Astrocyte of the spinal cord (primary cell): Measurements from ENCODE around the gene PHAF1.
A peak's percentile ranks its signal among the peaks of the same experiment; 100 is the strongest.

Experiments
- DNase-seq: peaks from one replicate; pipeline ENCODE4 v3.0.0; 2011; ENCODE audit warnings: low read depth, low spot score
- H3K4me3 ChIP-seq: 2 replicates; pipeline ENCODE4 v1.5.1; 2011; ENCODE audit warnings: low read depth, mild to moderate bottlenecking, low read length, moderate library complexity
- in situ Hi-C: cut with HindIII; loops from 2 replicates; pipeline ENCODE4 v1.10.0; 2017; ENCODE audit warnings: low sequenced_read_pairs
- TF ChIP-seq, protein P1 (sequence below): IDR thresholded peaks from 2 replicates; pipeline ENCODE4 v1.5.1; 2012; ENCODE audit warnings: low read depth, mild to moderate bottlenecking, low read length, inconsistent platforms

The PHAF1 gene

DNA sequence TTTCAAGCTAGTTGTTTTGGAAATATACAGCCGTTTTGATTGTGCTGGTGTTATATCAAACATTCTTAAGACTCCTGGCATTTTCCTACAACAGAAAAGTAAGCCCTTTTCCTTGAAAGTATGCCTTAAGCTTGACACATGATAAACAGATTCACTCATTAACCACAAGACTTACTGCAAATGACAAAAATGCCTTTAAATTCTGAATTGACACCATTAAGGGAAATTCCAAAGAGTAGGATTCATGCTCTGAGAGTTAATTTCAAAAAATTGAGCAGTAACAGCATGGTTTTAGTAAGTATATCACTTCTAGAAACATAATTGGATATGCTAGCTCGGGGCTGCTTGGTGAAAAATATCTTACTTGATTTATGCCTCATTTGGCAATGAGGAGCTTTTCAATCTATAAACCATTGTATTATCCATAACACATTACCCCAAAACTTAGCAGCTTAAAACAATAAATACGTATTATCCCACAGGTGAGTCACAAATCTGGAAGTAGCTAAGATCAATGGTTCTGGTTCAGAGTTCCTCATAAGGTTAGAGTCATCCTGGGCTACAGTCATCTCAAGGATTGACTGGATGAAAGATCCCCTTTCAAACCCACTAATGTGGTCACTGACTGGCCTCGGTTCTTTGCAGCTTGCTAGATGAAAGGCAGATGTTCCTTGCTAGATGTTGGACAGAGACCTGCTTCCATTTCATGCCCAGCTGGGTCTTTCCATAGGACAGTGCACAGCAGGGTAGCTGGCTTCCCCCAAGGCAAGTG is 8.2 kb upstream of the PHAF1 start:
- TF ChIP-seq, protein P1, sequence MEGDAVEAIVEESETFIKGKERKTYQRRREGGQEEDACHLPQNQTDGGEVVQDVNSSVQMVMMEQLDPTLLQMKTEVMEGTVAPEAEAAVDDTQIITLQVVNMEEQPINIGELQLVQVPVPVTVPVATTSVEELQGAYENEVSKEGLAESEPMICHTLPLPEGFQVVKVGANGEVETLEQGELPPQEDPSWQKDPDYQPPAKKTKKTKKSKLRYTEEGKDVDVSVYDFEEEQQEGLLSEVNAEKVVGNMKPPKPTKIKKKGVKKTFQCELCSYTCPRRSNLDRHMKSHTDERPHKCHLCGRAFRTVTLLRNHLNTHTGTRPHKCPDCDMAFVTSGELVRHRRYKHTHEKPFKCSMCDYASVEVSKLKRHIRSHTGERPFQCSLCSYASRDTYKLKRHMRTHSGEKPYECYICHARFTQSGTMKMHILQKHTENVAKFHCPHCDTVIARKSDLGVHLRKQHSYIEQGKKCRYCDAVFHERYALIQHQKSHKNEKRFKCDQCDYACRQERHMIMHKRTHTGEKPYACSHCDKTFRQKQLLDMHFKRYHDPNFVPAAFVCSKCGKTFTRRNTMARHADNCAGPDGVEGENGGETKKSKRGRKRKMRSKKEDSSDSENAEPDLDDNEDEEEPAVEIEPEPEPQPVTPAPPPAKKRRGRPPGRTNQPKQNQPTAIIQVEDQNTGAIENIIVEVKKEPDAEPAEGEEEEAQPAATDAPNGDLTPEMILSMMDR, result no peak
- peak; percentile 22 for DNase-seq
- in situ Hi-C loops, result no loop called here
- no peak overlapping the region for H3K4me3 ChIP-seq

GRCh38 chr16:67104061-67104460 is 5.7 kb upstream of the PHAF1 start:
- TF ChIP-seq, protein P1, result peak; percentile 44
- H3K4me3 ChIP-seq, result no peak overlapping the region
- peak; percentile 37 for DNase-seq
- in situ Hi-C loops, result no loop called here

DNA sequence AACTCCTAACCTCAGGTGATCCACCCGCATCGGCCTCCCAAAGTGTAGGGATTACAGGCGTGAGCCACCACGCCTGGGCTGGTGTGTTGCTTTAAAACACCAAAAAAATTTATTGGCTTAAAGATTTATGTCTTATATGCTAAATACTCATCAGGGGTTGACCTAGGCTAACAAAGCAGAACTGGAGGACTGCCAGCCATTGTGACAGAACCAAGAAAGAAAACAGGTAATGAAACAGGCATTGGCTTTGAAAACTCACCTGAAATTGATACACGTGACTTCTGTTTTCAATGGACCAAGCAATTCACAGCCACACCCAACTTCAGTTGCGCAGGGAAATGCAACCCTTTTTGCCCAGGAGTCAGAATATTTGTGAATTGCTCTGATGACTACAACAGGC is 4.9 kb upstream of the PHAF1 start:
- DNase-seq, result no peak
- TF ChIP-seq, protein P1, result no peak
- no peak overlapping the region for H3K4me3 ChIP-seq
- in situ Hi-C loops, result no loop called here

- in situ Hi-C loops, result no loop called here
- no peak overlapping the region for H3K4me3 ChIP-seq
- no peak for DNase-seq
- TF ChIP-seq, protein P1, result no peak
Observed at GRCh38 chr16:67105246-67105645, 4.5 kb upstream of the PHAF1 start.

- TF ChIP-seq, protein P1, result no peak
- in situ Hi-C loops, result no loop called here
- DNase-seq, result no peak
- H3K4me3 ChIP-seq, result no peak overlapping the region
Observed at GRCh38 chr16:67105881-67106280, 3.9 kb upstream of the PHAF1 start.

DNA sequence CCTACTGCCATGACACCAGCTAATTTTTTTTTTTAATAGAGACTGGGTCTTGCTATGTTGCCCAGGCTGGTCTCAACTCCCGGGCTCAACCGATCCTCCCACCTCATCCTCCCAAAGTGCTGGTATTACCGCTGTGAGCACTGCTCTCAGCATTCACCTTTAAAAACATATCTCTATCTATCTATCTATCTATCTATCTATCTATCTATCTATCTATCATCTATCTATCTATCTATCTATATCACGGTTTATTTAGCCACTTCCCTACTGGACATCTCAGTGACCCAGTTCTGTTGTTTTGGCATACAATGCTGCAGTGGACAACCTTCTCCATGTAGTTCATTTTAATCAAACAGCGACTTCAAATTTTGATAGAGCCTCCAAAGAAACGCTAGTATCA is 1.3 kb upstream of the PHAF1 start:
- TF ChIP-seq, protein P1, result no peak
- in situ Hi-C loops, result no loop called here
- no peak overlapping the region for H3K4me3 ChIP-seq
- DNase-seq, result no peak
